Measurements from ENCODE around the gene CNGA1. TPM values are rescaled to one million over a fixed set of nuclear protein-coding genes. Genes with fewer than 3 reads are reported as not detected.

Gene CNGA1
- total RNA-seq, 1 experiment from 2014 or later: 1.0 TPM

DNA sequence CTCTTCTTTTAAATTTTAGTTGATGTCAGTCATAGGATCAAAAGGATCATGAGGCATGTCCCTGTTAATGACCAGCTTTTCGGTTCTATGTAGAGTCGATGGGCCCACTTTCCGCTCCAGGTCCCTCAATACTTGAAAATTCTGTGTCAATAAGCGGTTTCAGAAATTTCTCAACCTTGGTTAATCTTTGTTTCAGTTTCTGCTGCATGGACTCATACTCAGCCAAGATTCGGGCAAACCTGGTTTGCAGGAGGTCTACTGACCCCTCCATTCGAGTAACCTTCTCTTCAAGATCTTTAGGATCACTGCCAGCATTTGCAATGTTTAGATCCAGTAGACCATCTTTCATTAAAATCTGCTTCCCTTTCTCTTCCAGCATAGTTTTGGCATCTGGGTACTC is 80.1 kb downstream of the CNGA1 start:
- H3K23me2 ChIP-seq (ENCODE audit: insufficient read length, low read depth, low read length, poor library complexity, severe bottlenecking): no peaks in the 10 kb centered on the region
- H2AK5ac ChIP-seq (ENCODE audit: insufficient read length, low read length): no peak overlapping the region
- no peak overlapping the region for H3K9ac ChIP-seq (ENCODE audit: extremely low read depth, insufficient read length, low read length)
- H3K14ac ChIP-seq (ENCODE audit: insufficient read depth, low read length): no peak overlapping the region
- no peak overlapping the region for H3K18ac ChIP-seq (ENCODE audit: insufficient read length, low read depth, low read length)
- no peak overlapping the region for H2BK5ac ChIP-seq (ENCODE audit: insufficient read length, low read length)
- Mint-ChIP-seq H3K27ac (no peak overlapping the region; a peak in 1 of 7 replicates), H3K36me3 (ENCODE audit: insufficient read depth in 1 of 3, low read depth in 3 of 3) (peaks cover 0 to 5% (median 0%) of the 10 kb centered on the region in 3 experiments; a peak in 2 of 7 replicates), H3K4me1 (no peaks in the 10 kb centered on the region), H3K27me3 (ENCODE audit: low read depth) (no peaks in the 10 kb centered on the region), H3K9me3 (peaks cover 0 to 3% of the 10 kb centered on the region in 2 experiments; a peak in 2 of 5 replicates), H3K4me3 (no peak overlapping the region)
- no peak overlapping the region for H3K23ac ChIP-seq (ENCODE audit: insufficient read length, low read depth, low read length)
- H3K9me3 ChIP-seq (ENCODE audit: control insufficient read depth, low read depth, low read length): no peaks in the 10 kb centered on the region
- H2BK12ac ChIP-seq (ENCODE audit: insufficient read length, low read depth, low read length): no peak overlapping the region
- H3K79me1 ChIP-seq (ENCODE audit: insufficient read depth, low read depth, low read length, poor library complexity, severe bottlenecking): no peaks in the 10 kb centered on the region
- H3K4ac ChIP-seq (ENCODE audit: low read depth, low read length): no peak overlapping the region
- H2AFZ ChIP-seq (ENCODE audit: low read length): no peak overlapping the region
- H3K56ac ChIP-seq (ENCODE audit: insufficient read length, low read depth, low read length): no peak overlapping the region
- H4K20me1 ChIP-seq (ENCODE audit: control insufficient read depth, insufficient read depth, insufficient read length): no peaks in the 10 kb centered on the region
- no peak overlapping the region for H3K4me2 ChIP-seq (ENCODE audit: insufficient read depth, insufficient read length, low read length)
- H2BK20ac ChIP-seq (ENCODE audit: low read depth, low read length, poor library complexity, severe bottlenecking): no peak overlapping the region
- no peak overlapping the region for H3K27ac ChIP-seq (ENCODE audit: insufficient read length, low read depth, low read length)
- DNase-seq: no peak
- WGBS (ENCODE audit: extremely low coverage, insufficient read length, low lambda C conversion rate): no CpG with 5 or more reads among the region's 6 CpGs
- H4K5ac ChIP-seq (ENCODE audit: insufficient read length, low read depth, low read length): no peak overlapping the region
- H3K4me1 ChIP-seq (ENCODE audit: insufficient read depth, low read length): no peaks in the 10 kb centered on the region
- H2BK120ac ChIP-seq (ENCODE audit: low read depth, low read length, poor library complexity, severe bottlenecking): no peak overlapping the region
- no peaks in the 10 kb centered on the region for H3K27me3 ChIP-seq (ENCODE audit: insufficient read depth, low read length)
- TF ChIP-seq, protein P1, sequence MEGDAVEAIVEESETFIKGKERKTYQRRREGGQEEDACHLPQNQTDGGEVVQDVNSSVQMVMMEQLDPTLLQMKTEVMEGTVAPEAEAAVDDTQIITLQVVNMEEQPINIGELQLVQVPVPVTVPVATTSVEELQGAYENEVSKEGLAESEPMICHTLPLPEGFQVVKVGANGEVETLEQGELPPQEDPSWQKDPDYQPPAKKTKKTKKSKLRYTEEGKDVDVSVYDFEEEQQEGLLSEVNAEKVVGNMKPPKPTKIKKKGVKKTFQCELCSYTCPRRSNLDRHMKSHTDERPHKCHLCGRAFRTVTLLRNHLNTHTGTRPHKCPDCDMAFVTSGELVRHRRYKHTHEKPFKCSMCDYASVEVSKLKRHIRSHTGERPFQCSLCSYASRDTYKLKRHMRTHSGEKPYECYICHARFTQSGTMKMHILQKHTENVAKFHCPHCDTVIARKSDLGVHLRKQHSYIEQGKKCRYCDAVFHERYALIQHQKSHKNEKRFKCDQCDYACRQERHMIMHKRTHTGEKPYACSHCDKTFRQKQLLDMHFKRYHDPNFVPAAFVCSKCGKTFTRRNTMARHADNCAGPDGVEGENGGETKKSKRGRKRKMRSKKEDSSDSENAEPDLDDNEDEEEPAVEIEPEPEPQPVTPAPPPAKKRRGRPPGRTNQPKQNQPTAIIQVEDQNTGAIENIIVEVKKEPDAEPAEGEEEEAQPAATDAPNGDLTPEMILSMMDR (conservative IDR thresholded peaks at IDR 0.05): no peak
- H3T11ph ChIP-seq (ENCODE audit: low read length): no peak overlapping the region
- H3K79me2 ChIP-seq (ENCODE audit: insufficient read depth, low read length): no peaks in the 10 kb centered on the region
- H4K8ac ChIP-seq (replicated peaks; ENCODE audit: insufficient read length, low read depth, low read length): no peak overlapping the region
- H4K91ac ChIP-seq (ENCODE audit: insufficient read length, low read depth, low read length): no peak overlapping the region
- no peak overlapping the region for H2BK15ac ChIP-seq (ENCODE audit: low read depth, low read length)
